Activated T-cell treated with anti-CD3 and anti-CD28 coated beads, Interleukin-2, amount 50 U/mL, for 24 hours (primary cell): ENCODE data around the gene NPLOC4.

Experiments
- DNase-seq: peaks from one replicate; pipeline ENCODE4 v3.0.0-alpha.2; 2020
- H3K27ac Mint-ChIP-seq: 2 replicates; pipeline ENCODE4 v1.8.0; 2020; ENCODE audit warnings: mild to moderate bottlenecking, mixed read lengths
- H3K27me3 Mint-ChIP-seq: 2 replicates; pipeline ENCODE4 v1.8.0; 2020; ENCODE audit warnings: mixed read lengths
- H3K36me3 Mint-ChIP-seq: 2 replicates; pipeline ENCODE4 v1.8.0; 2020; ENCODE audit warnings: low read depth, mixed read lengths
- H3K4me1 Mint-ChIP-seq: 2 replicates; pipeline ENCODE4 v1.8.0; 2020; ENCODE audit warnings: low read depth, mixed read lengths
- H3K4me3 Mint-ChIP-seq: 2 replicates; pipeline ENCODE4 v1.8.0; 2020; ENCODE audit warnings: mild to moderate bottlenecking, moderate library complexity, mixed read lengths
- H3K9me3 Mint-ChIP-seq: 2 replicates; pipeline ENCODE4 v1.8.0; 2020; ENCODE audit warnings: mixed read lengths

Gene NPLOC4

GRCh38 chr17:81518785-81519283, 118.1 kb downstream of the NPLOC4 start:
- peaks cover 13% of the 10 kb centered on the region for H3K36me3 Mint-ChIP-seq
- DNase-seq: peak; percentile 67
- H3K27ac Mint-ChIP-seq: no peak overlapping the region
- H3K9me3 Mint-ChIP-seq: no peaks in the 10 kb centered on the region
- peak overlapping the region; percentile 51 for H3K4me3 Mint-ChIP-seq
- H3K27me3 Mint-ChIP-seq: no peaks in the 10 kb centered on the region
- H3K4me1 Mint-ChIP-seq: peaks cover 29% of the 10 kb centered on the region

- Mint-ChIP-seq H3K27ac (peak overlapping the region; percentile 76), H3K27me3 (no peaks in the 10 kb centered on the region), H3K4me1 (peaks cover 29% of the 10 kb centered on the region), H3K4me3 (peak overlapping the region; percentile 51), H3K9me3 (no peaks in the 10 kb centered on the region), H3K36me3 (peaks cover 17% of the 10 kb centered on the region)
- DNase-seq: no peak
Measured at GRCh38 chr17:81518113-81518784, 118.7 kb downstream of the NPLOC4 start.

GRCh38 chr17:81517339-81518112, 119.4 kb downstream of the NPLOC4 start:
- no peaks in the 10 kb centered on the region for H3K27me3 Mint-ChIP-seq
- H3K4me1 Mint-ChIP-seq: peaks cover 29% of the 10 kb centered on the region
- H3K27ac Mint-ChIP-seq: peak overlapping the region; percentile 76
- H3K4me3 Mint-ChIP-seq: peak overlapping the region; percentile 51
- DNase-seq: no peak
- H3K36me3 Mint-ChIP-seq: peaks cover 17% of the 10 kb centered on the region
- no peaks in the 10 kb centered on the region for H3K9me3 Mint-ChIP-seq

- H3K27me3 Mint-ChIP-seq: no peaks in the 10 kb centered on the region
- H3K27ac Mint-ChIP-seq: peak overlapping the region; percentile 66
- no peaks in the 10 kb centered on the region for H3K9me3 Mint-ChIP-seq
- DNase-seq: no peak
- peaks cover 29% of the 10 kb centered on the region for H3K4me1 Mint-ChIP-seq
- peaks cover 20% of the 10 kb centered on the region for H3K36me3 Mint-ChIP-seq
- H3K4me3 Mint-ChIP-seq: peak overlapping the region; percentile 91
Measured at GRCh38 chr17:81517009-81517338, 119.9 kb downstream of the NPLOC4 start.

- peak overlapping the region; percentile 91 for H3K4me3 Mint-ChIP-seq
- peaks cover 29% of the 10 kb centered on the region for H3K4me1 Mint-ChIP-seq
- peaks cover 26% of the 10 kb centered on the region for H3K36me3 Mint-ChIP-seq
- H3K9me3 Mint-ChIP-seq: no peaks in the 10 kb centered on the region
- peak overlapping the region; percentile 66 for H3K27ac Mint-ChIP-seq
- no peak for DNase-seq
- H3K27me3 Mint-ChIP-seq: no peaks in the 10 kb centered on the region
Measured at GRCh38 chr17:81516439-81516838, 120.5 kb downstream of the NPLOC4 start.

GRCh38 chr17:81515530-81516041, 121.3 kb downstream of the NPLOC4 start:
- Mint-ChIP-seq H3K27ac (peak overlapping the region; percentile 91), H3K36me3 (peaks cover 34% of the 10 kb centered on the region), H3K4me3 (peak overlapping the region; percentile 91), H3K27me3 (no peaks in the 10 kb centered on the region), H3K9me3 (no peaks in the 10 kb centered on the region), H3K4me1 (peaks cover 27% of the 10 kb centered on the region)
- no peak for DNase-seq

- Mint-ChIP-seq H3K9me3 (no peaks in the 10 kb centered on the region), H3K4me3 (peak overlapping the region; percentile 91), H3K4me1 (peaks cover 25% of the 10 kb centered on the region), H3K36me3 (peaks cover 41% of the 10 kb centered on the region), H3K27ac (peak overlapping the region; percentile 91), H3K27me3 (no peaks in the 10 kb centered on the region)
- peak; percentile 83 for DNase-seq
Measured at GRCh38 chr17:81514739-81515529, 122.0 kb downstream of the NPLOC4 start.

GRCh38 chr17:81514489-81514738, 122.5 kb downstream of the NPLOC4 start:
- Mint-ChIP-seq H3K36me3 (peaks cover 46% of the 10 kb centered on the region), H3K4me1 (peaks cover 28% of the 10 kb centered on the region), H3K4me3 (peak overlapping the region; percentile 90), H3K27me3 (no peaks in the 10 kb centered on the region), H3K9me3 (no peaks in the 10 kb centered on the region), H3K27ac (peak overlapping the region; percentile 86)
- DNase-seq: no peak

GRCh38 chr17:81513753-81514488, 123.0 kb downstream of the NPLOC4 start:
- DNase-seq: peak; percentile 79
- peak overlapping the region; percentile 90 for H3K4me3 Mint-ChIP-seq
- no peaks in the 10 kb centered on the region for H3K9me3 Mint-ChIP-seq
- H3K36me3 Mint-ChIP-seq: peaks cover 51% of the 10 kb centered on the region
- H3K4me1 Mint-ChIP-seq: peaks cover 33% of the 10 kb centered on the region
- no peaks in the 10 kb centered on the region for H3K27me3 Mint-ChIP-seq
- peak overlapping the region; percentile 95 for H3K27ac Mint-ChIP-seq

- Mint-ChIP-seq H3K36me3 (peaks cover 56% of the 10 kb centered on the region), H3K27ac (peak overlapping the region; percentile 95), H3K9me3 (no peaks in the 10 kb centered on the region), H3K4me3 (peak overlapping the region; percentile 90), H3K27me3 (no peaks in the 10 kb centered on the region), H3K4me1 (peaks cover 34% of the 10 kb centered on the region)
- DNase-seq: no peak
Measured at GRCh38 chr17:81513372-81513752, 123.5 kb downstream of the NPLOC4 start.

GRCh38 chr17:81512562-81513371, 124.1 kb downstream of the NPLOC4 start, which contains the start of gene ACTG1:
Gene ACTG1 (minus strand): TSS chr17:81512799. CDS start chr17:81512354, 445 bp downstream.
- peak; percentile 95 for DNase-seq
- peak within 1 kb of the TSS; percentile 95 for H3K27ac Mint-ChIP-seq
- peaks cover 61% of the 10 kb centered on the region for H3K36me3 Mint-ChIP-seq
- peaks cover 29% of the 10 kb centered on the region for H3K4me1 Mint-ChIP-seq
- H3K9me3 Mint-ChIP-seq: no peaks in the 10 kb centered on the region
- no peaks in the 10 kb centered on the region for H3K27me3 Mint-ChIP-seq
- peak within 1 kb of the TSS; percentile 94 for H3K4me3 Mint-ChIP-seq

GRCh38 chr17:81511804-81512561, 124.9 kb downstream of the NPLOC4 start:
- DNase-seq: peak; percentile 69
- Mint-ChIP-seq H3K27me3 (no peaks in the 10 kb centered on the region), H3K27ac (peak overlapping the region; percentile 94), H3K4me1 (peaks cover 31% of the 10 kb centered on the region), H3K4me3 (peak overlapping the region; percentile 94), H3K9me3 (no peaks in the 10 kb centered on the region), H3K36me3 (peaks cover 63% of the 10 kb centered on the region)

GRCh38 chr17:81511554-81511803, 125.4 kb downstream of the NPLOC4 start:
- DNase-seq: no peak
- Mint-ChIP-seq H3K4me3 (peak overlapping the region; percentile 94), H3K27me3 (no peaks in the 10 kb centered on the region), H3K4me1 (peaks cover 27% of the 10 kb centered on the region), H3K9me3 (no peaks in the 10 kb centered on the region), H3K27ac (peak overlapping the region; percentile 94), H3K36me3 (peaks cover 60% of the 10 kb centered on the region)
